HG03095 (cell line): ENCODE measurements around the gene ABCA5.
A peak's percentile ranks its signal among the peaks of the same experiment; 100 is the strongest.
"Not testable (repeated sequence)": the region's sequence is repeated elsewhere in the genome, so short reads cannot be mapped to it uniquely, and the experiment has no call there.

ENCODE experiments used
- ATAC-seq: cut with Tn5 transposase; IDR thresholded peaks from one replicate; pipeline ENCODE4 v1.9.1; 2021; ENCODE audit warnings: moderate library complexity; ENCODE audit not compliant: unreplicated experiment

The ABCA5 gene

DNA sequence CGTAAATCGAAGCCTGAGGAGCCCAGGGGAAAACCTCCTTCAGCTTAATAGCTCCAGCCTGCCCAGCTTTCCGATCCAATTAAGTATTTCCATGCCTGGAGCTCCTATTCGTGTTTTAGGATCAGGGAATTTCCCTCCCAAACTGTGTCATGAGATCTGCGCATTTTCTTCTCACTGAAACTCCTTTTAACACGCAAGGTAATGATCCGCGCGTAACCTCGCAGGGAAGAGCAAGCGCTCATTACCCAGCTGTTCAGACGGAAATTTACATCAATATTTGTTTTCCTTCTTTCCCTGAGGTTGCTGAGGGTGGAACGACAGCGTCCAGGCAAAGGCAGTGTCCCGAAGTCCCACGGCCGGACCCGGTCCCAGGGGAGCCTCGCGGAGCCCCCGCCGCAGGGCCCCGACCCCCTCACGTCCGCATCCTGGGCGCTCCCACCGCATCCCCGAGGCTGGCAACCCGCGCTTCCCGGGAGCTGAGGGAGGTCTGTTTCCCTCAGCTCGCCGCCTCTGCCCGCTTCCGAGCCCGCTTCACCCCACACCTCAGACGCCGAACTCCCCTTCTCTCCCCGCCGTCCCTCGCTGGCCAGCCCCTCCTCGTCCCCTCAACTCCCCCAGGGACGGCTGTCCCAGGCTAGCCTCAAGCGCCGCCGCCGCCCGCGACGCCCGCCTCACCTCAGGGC, 415 bp downstream of the ABCA5 start:
- ATAC-seq, result peak; percentile 1

GRCh38 chr17:69325518-69326376, 1.2 kb downstream of the ABCA5 start:
- no peak for ATAC-seq

- ATAC-seq, result no peak
Measured at GRCh38 chr17:69323806-69324205, 3.1 kb downstream of the ABCA5 start.

DNA sequence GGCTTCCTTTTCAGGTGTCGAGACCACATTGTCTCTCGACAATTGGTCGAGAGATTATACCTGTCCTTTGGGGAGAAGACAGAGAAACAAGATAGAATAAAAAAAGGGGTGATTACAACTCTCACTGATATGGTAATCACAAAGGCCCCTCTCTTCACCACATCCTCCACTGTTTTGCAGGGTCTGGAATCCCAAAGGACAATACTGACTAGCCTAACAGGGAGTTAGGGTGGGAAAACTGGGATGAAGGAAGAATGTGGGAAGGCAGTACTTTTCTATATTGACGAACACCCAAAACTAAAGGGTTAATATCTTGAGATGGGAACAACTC, 6.1 kb downstream of the ABCA5 start:
- ATAC-seq, result no peak

DNA sequence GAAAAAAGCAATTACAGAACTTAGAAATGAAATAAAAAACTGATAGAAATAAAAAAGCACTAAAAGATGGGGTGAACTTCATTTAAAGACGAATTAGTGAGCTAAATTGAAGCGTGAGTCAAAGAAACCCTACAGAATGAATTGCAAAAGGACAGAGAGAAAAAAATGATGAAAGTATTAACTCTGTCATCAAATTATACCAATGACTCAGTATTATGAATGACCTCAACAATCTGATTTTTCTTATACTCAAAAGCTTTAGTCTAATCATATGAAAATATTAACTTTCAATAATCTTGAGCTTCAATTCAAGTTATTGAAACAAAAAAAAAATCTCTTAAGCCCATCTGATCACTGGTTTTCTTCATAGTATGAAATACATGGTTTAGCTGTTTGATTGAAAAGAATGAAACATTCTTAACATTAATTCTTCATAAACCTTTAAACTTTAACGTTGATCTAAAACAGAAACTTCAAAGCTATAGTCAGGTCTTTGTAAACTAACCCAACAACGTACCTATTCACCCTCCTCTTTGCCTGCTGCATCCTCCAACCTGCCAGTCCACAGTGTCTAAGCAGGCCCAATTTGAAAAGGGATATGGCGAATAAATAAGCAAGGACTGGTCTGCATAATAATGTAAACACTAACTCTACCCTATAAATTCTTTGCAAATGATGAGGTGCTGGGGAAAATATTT, 6.6 kb downstream of the ABCA5 start:
- no peak for ATAC-seq

DNA sequence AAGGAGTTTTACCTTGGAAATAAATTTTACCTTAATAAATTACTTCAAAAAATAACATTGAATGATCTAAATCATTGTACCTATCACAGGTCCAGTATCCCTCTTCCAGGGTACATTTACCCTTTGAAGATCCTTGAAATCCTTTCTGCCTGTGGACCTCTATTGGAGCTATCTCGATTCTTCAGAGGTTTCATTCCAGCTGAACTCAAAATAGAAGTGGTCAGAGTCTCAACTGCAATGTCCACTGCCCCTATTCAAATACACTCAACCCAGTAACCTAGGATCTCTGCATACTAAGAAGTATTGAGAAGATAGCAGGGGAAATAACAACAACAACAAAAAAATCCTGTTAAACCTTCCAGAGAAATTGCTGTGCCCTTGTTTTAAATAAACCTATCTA, 9.3 kb downstream of the ABCA5 start:
- ATAC-seq, result no peak

DNA sequence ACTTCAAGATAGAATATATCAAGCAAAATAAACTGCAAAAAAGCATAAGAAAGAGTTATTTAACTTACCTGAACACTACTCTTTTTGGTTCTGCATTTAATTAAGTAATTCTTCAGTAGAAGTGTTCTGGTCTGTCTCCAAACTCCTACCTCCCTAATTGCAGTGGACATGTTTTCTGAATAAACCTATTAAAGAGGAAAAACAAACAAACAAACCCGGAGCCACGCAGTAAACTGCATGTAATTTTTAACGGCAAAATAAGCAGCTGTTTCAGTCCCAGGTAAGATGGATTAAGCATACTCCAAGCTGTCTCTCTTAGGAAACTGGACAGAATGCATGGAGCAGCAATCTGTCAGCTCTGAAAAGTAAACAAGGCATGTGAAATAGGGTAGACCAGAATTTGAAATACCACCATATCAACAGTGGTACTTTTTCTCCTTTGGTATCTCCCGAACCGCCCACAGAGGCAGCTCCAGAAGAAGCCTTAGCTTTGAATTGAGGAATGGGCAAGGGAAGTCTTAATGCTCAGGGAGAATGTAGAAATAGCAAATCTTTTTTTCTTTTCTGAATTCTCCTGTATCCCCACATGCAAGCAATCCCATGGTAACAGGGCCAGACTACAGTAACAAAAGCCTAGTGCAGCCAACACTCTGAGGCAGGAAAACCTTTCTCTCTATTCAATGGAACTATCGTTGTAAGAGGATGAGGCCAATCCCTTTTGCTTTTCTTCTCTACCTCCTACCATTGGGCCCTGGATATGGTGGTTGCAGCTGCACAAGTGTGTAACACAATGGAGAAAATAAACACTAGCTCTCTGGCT, 12.5 kb downstream of the ABCA5 start:
- no peak for ATAC-seq

DNA sequence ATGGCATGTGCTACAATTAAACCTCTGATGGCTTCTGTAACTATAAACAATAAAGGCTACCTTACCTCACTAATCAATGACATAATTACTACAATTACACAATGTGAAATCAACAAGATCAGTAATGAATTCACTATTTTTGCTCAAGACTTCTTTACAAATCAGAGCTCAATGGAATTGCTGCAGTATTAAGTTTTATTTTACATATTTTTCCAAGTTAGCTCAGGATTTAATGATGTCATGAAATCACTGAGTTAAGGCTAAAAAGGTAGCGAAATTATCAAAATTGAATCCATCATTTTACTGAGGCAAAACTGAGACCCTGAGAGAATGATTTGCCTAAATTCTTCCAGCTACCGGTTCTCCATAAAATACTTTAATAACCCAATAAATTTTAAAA, 21.8 kb downstream of the ABCA5 start:
- no peak for ATAC-seq

GRCh38 chr17:69302682-69303081, 24.3 kb downstream of the ABCA5 start:
- ATAC-seq, result no peak

DNA sequence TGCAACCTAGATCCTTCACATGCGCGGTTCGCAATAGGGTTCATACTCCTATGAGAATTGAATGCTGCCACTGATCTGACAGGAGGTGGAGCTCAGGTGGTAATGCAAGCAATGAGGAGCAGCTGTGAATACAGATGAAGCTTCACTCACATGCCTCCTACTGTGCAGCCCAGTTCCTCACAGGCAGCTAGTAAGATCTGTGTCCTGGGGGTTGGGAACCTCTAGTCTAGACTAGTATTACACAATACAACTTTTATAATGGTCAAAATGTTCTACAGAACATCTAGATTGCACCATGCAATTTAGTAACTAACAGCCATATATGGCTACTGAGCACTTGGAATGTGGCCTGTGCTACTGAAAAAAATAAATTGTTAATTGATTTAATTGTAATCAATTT, 26.7 kb downstream of the ABCA5 start:
- ATAC-seq, result no peak

DNA sequence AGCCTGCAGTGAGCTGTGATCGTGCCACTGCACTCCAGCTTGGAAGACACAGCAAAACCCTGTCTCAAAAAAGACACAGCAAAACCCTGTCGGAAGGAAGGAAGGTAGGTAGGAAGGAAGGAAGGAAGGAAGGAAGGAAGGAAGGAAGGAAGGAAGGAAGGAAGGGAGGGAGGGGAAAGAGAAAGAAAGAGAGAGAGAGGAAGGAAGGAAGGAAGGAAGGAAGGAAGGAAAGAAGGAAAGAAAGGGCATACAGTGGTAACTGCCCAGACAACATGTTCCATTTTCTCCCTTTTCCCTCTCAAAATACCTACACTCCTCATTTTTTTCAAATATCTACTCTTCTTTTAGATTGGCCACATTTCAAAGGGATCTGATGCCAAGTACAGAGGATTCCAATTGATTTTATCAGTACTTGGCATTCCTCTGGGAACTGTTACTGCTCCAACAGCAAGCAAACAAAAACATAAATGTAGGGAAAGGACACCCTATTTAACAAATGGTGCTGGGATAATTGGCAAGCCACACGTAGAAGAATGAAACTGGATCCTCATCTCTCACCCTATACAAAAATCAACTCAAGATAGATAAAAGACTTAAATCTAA, 28.7 kb downstream of the ABCA5 start:
- ATAC-seq, result not testable (repeated sequence)

GRCh38 chr17:69287168-69287567, 39.8 kb downstream of the ABCA5 start:
- no peak for ATAC-seq

- no peak for ATAC-seq
Measured at GRCh38 chr17:69286257-69286656, 40.7 kb downstream of the ABCA5 start.

DNA sequence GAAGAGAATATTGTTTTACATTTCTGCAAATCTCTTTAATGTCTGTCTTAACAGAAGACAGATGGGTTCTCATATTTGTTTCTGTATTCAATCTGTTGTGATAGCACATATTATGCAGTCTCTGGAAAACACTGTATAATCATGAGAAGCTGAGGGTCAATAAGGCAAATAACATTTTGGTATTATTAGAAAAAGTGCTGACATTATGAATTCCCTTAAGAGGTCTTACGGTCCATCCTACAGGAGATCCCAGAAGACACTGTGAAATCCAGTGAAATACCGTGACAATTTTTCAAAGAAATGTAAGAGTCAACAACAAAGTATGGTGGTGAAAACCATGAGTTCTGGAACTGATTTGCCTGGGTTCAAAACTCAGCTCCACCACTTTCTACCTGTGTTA, 42.3 kb downstream of the ABCA5 start:
- ATAC-seq, result no peak

- no peak for ATAC-seq
Measured at GRCh38 chr17:69282002-69282401, 44.9 kb downstream of the ABCA5 start.

GRCh38 chr17:69276279-69276678, 50.7 kb downstream of the ABCA5 start:
- not testable (repeated sequence) for ATAC-seq

GRCh38 chr17:69275751-69276150, 51.2 kb downstream of the ABCA5 start:
- no peak for ATAC-seq

- no peak for ATAC-seq
Measured at GRCh38 chr17:69271023-69271422, 55.9 kb downstream of the ABCA5 start.

DNA sequence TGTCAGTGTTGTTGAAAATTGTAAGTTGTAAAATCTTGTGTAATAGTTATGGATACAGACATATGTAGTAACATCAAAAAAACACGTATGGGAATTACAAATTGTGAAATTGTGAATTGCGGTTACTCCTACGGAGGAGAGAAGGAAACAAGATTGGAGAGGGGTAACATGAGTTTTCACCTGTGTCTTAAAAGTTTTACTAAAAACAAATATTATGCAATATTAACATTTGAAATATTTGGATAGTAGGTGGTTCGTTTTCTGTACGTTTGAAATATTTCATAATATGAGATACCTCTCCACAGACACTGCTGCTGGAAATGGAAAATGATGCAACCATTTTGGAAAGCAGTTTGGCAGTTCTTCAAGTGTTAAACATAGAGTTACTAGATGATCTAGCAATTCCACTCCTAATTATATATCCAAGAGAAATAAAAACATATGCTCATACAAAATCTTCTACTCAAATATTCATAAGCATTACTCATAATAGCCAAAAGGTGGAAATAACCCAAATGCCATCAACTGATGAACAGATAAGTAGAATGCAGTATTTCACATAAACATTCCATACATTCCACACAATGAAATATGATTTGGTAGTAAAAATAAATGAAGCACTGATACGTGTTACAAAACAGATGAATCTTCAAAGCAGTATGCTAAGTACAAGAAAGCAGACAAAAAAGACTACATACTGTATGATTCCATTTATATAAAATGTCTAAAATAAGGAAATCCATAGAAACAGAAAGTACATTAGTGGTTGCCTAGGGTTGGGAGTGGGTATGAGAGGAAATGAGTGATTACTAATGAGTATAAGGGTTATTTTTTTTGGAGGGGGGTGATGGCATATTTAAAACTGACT, 57.6 kb downstream of the ABCA5 start:
- no peak for ATAC-seq

DNA sequence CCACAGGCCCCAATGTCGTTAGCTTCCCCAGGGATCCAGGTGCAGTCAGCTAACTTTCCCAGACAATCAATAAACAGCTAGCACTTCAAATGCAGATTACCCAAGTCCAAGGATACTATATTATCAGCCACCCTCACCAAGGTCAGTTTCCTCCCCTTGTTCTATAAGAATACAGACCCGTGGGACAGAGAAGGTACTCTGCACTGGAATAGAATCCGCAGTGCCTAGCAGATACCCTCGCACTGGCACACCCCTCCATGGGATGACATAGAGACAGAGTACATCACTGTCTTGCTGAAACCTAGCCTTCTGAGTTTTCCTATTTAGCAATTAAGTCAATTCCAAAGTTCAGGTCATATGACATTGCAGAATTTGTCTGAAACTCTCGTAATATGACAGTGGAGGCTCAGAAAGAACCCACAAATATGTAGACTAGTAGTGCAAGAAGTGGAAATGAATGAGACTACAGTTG, 58.4 kb downstream of the ABCA5 start:
- ATAC-seq, result no peak
